Loucy (cell line): ENCODE data around the gene RASGEF1B.

ENCODE experiments used
- CTCF ChIP-seq: fragments of 200-600 bp; sonication (generic); conservative IDR thresholded peaks from 2 replicates; pipeline ENCODE4 v1.5.1; 2014; ENCODE audit warnings: mild to moderate bottlenecking, antibody characterized with exemption, low read length
- EZH2phosphoT487 ChIP-seq: fragments of 200-600 bp; IDR thresholded peaks from 2 replicates; pipeline ENCODE4 v1.6.1; 2018; ENCODE audit warnings: antibody characterized with exemption, mild to moderate bottlenecking, moderate library complexity, borderline replicate concordance

DNA sequence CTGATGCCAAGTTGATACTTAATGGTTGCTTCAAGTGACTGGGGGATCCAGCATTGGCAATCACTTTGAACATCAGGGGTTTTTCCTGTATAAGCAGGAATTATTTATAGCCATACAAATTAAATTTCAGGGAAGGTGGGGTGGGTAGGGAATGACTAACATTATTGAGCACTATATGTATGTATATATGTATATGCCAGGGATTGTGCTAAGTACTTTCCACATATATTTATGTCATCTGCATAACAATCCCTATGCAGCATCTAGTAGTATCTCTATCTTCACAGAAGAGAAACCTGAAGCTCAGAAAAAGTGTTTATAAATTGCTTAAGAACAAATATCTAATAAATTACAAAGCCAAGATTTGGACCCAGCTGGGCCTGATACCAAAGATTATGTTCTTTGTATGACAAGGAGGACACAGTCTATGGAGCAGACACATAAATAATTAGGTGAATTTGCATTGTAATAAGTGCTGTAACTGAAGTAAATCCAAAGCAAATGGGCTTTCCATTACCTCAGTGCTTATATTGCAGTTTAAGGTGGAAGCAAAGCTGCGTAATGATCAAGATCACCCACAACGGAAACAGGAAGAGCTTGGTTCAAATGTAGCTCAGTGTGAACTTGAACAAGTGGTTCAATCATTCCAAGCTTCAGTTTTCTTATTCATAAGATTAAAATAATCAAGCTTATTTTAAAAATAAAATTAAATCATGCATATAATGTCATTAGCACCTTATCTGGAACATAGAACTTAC is 18.9 kb upstream of the RASGEF1B start:
- TF ChIP-seq CTCF (no peak), EZH2phosphoT487 (no peak)
